Measurements from ENCODE around the gene PARP12. TPM values are rescaled to one million over a fixed set of nuclear protein-coding genes. Genes with fewer than 3 reads are reported as not detected.

PARP12 gene
- total RNA-seq, 2 donors from 2014 or later, result 21.9 to 46.4 TPM

GRCh38 chr7:140068033-140068432 lies 5.3 kb upstream of the PARP12 start:
- H3K4me3 ChIP-seq, result no peak overlapping the region
- intact Hi-C loops (cut with DNase I), result loop anchor here (10.0 kb wide), 1 partner anchor 703 kb away; no protein-coding TSS in a partner anchor
- H3K4me1 ChIP-seq (replicated peaks), result no peaks in the 10 kb centered on the region
- TF ChIP-seq POLR2AphosphoS5 (IDR thresholded peaks at IDR 0.05) (no peak), POLR2A (IDR thresholded peaks at IDR 0.05) (no peak)
- TF ChIP-seq, protein P1, sequence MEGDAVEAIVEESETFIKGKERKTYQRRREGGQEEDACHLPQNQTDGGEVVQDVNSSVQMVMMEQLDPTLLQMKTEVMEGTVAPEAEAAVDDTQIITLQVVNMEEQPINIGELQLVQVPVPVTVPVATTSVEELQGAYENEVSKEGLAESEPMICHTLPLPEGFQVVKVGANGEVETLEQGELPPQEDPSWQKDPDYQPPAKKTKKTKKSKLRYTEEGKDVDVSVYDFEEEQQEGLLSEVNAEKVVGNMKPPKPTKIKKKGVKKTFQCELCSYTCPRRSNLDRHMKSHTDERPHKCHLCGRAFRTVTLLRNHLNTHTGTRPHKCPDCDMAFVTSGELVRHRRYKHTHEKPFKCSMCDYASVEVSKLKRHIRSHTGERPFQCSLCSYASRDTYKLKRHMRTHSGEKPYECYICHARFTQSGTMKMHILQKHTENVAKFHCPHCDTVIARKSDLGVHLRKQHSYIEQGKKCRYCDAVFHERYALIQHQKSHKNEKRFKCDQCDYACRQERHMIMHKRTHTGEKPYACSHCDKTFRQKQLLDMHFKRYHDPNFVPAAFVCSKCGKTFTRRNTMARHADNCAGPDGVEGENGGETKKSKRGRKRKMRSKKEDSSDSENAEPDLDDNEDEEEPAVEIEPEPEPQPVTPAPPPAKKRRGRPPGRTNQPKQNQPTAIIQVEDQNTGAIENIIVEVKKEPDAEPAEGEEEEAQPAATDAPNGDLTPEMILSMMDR (IDR thresholded peaks at IDR 0.05), result no peak
- H3K27me3 ChIP-seq (replicated peaks; ENCODE audit: insufficient read depth), result no peaks in the 10 kb centered on the region
- H3K27ac ChIP-seq, result no peak overlapping the region
- no peaks in the 10 kb centered on the region for H3K9me3 ChIP-seq
- H3K36me3 ChIP-seq, result no peaks in the 10 kb centered on the region
- DNase-seq (ENCODE audit: low spot score), result no peak
- WGBS, result 92% methylated on average over 2 of the region's 2 CpGs

DNA sequence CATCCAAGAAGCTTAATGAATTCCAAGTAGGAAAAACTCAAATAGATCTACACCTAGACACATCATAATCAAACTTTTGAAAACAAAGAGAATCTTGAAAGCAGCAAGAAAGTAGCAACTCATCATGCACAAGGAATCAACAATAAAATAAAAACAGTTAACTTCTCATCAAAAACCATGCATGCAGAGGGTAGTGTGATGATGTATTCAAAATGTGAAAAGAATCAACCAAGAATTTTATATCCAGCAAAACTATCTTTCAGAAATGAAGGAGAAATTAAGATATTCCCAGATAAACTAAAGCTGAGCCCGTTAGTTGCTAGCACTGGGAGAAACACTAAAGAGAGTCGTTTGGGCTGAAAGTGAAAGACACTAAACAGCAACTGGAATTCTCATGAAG lies 4.3 kb upstream of the PARP12 start:
- Histone ChIP-seq H3K9me3 (no peaks in the 10 kb centered on the region), H3K4me3 (no peak overlapping the region), H3K27me3 (replicated peaks; ENCODE audit: insufficient read depth) (no peaks in the 10 kb centered on the region), H3K4me1 (replicated peaks) (no peaks in the 10 kb centered on the region), H3K36me3 (no peaks in the 10 kb centered on the region), H3K27ac (no peak overlapping the region)
- TF ChIP-seq POLR2AphosphoS5 (IDR thresholded peaks at IDR 0.05) (no peak), POLR2A (IDR thresholded peaks at IDR 0.05) (no peak)
- TF ChIP-seq, protein P1 (IDR thresholded peaks at IDR 0.05), result no peak
- intact Hi-C loops (cut with DNase I), result loop anchor here (10.0 kb wide), 1 partner anchor 702 kb away; no protein-coding TSS in a partner anchor
- no peak for DNase-seq (ENCODE audit: low spot score)
- WGBS, result 84% methylated on average over 2 of the region's 2 CpGs

- Histone ChIP-seq H3K4me1 (replicated peaks) (peaks cover 7% of the 10 kb centered on the region), H3K27me3 (replicated peaks; ENCODE audit: insufficient read depth) (no peaks in the 10 kb centered on the region), H3K27ac (peak overlapping the region; percentile 91 to 93), H3K9me3 (no peaks in the 10 kb centered on the region), H3K4me3 (peak overlapping the region; percentile 74 to 75), H3K36me3 (no peaks in the 10 kb centered on the region)
- no peak for DNase-seq (ENCODE audit: low spot score)
- no peak for TF ChIP-seq POLR2AphosphoS5 (IDR thresholded peaks at IDR 0.05)
- TF ChIP-seq POLR2A (IDR thresholded peaks at IDR 0.05), result no peak
- TF ChIP-seq, protein P1 (IDR thresholded peaks at IDR 0.05), result no peak
- intact Hi-C loops (cut with DNase I), result loop anchor here (10.0 kb wide), 1 partner anchor 697 kb away; no protein-coding TSS in a partner anchor
- 11% methylated on average over 32 of the region's 32 CpGs for WGBS
Measured at GRCh38 chr7:140062118-140062527, 628 bp downstream of the PARP12 start.

- intact Hi-C loops (cut with DNase I), result loop anchor here (10.0 kb wide), 1 partner anchor 697 kb away; no protein-coding TSS in a partner anchor
- Histone ChIP-seq H3K27ac (peak overlapping the region; percentile 91 to 93), H3K4me3 (peak overlapping the region in 1 of 2 donors; percentile 75), H3K9me3 (no peaks in the 10 kb centered on the region), H3K4me1 (replicated peaks) (peaks cover 7% of the 10 kb centered on the region), H3K36me3 (no peaks in the 10 kb centered on the region), H3K27me3 (replicated peaks; ENCODE audit: insufficient read depth) (no peaks in the 10 kb centered on the region)
- TF ChIP-seq POLR2AphosphoS5 (IDR thresholded peaks at IDR 0.05) (no peak), POLR2A (IDR thresholded peaks at IDR 0.05) (no peak)
- TF ChIP-seq, protein P1 (IDR thresholded peaks at IDR 0.05), result no peak
- DNase-seq (ENCODE audit: low spot score), result no peak
- 100% methylated on average over 2 of the region's 2 CpGs for WGBS
Measured at GRCh38 chr7:140061607-140061930, 1.2 kb downstream of the PARP12 start.

All from prostate gland (tissue), 2 donors.